Mucosa of descending colon (tissue), 3 donors: Measurements from ENCODE around the gene PSMD8. TPM values are rescaled to one million over a fixed set of nuclear protein-coding genes. Genes with fewer than 3 reads are reported as not detected.
A peak's percentile ranks its signal among the peaks of the same experiment; 100 is the strongest.

ENCODE experiments used
- ATAC-seq: fragments of 200-7000 bp; cut with Tn5 transposase; one replicate; pipeline ENCODE4 v1.9.1; 2020; ENCODE audit warnings: mild to moderate bottlenecking, moderate library complexity
- DNase-seq, 3 donors: peaks; one replicate each; pipeline ENCODE4 v3.0.0-alpha.2; 2020
- H3K36me3 ChIP-seq: fragments of 200-600 bp; one replicate; pipeline ENCODE4 v1.8.0; 2021; ENCODE audit warnings: low read depth, mild to moderate bottlenecking
- H3K4me1 ChIP-seq: fragments of 200-600 bp; one replicate; pipeline ENCODE4 v1.8.0; 2021; ENCODE audit warnings: low read depth, mild to moderate bottlenecking
- H3K4me3 ChIP-seq: fragments of 200-600 bp; one replicate; pipeline ENCODE4 v1.8.0; 2021; ENCODE audit warnings: mild to moderate bottlenecking
- H3K9me3 ChIP-seq: fragments of 200-600 bp; one replicate; pipeline ENCODE4 v1.8.0; 2021; ENCODE audit warnings: mild to moderate bottlenecking
- CTCF ChIP-seq: fragments of 200-600 bp; IDR thresholded peaks from one replicate; pipeline ENCODE4 v1.8.0; 2022; ENCODE audit warnings: antibody characterized with exemption, mild to moderate bottlenecking
- intact Hi-C, 2 donors: fragments of 100-400 bp; cut with DNase I in 1 of 2; cut with micrococcal nuclease in 1 of 2; formaldehyde crosslinking; loops; one replicate each; pipeline versions ENCODE4 v1.11.0 to v1.11.1; 2022; cut with DNase I, micrococcal nuclease
- total RNA-seq, 3 donors: library from RNA; stranded (reverse); fragmentation: NEBNext Ultra II Directional in 2 of 3; extraction: Animal tissue kit (Norgen Biotek cat#: 25700) in 2 of 3; gene quantifications; one replicate each; pipeline versions ENCODE4 v1.2.1 to v1.2.4, GENCODE V29; 2021 to 2023
- donor health status: DM: no; HTN: no; CAD: no; lungs with moderate emphysema.
- donor health status: DM: no; HTN: no; CAD: no.
- donor health status: DM: no; HTN: yes; CAD: no.

The PSMD8 gene
- total RNA-seq, 3 donors from 2014 or later, result 121 to 144 (median 141) TPM

- DNase-seq (peak; percentile 66 to 86 (median 72)), ATAC-seq (peak; percentile 91)
- Histone ChIP-seq H3K36me3 (no peaks in the 10 kb centered on the region), H3K4me3 (no peak overlapping the region), H3K9me3 (no peaks in the 10 kb centered on the region), H3K4me1 (peaks cover 8% of the 10 kb centered on the region)
- no peak for TF ChIP-seq CTCF
- intact Hi-C loops, result no loop called here
Measured at GRCh38 chr19:38417544-38418506, 43.5 kb downstream of the PSMD8 start.

GRCh38 chr19:38420935-38421334, 46.6 kb downstream of the PSMD8 start:
- H3K9me3 ChIP-seq, result no peaks in the 10 kb centered on the region
- no peaks in the 10 kb centered on the region for H3K36me3 ChIP-seq
- intact Hi-C loops, result no loop called here
- H3K4me1 ChIP-seq, result peaks cover 8% of the 10 kb centered on the region
- TF ChIP-seq CTCF, result no peak
- DNase-seq, result no peak
- H3K4me3 ChIP-seq, result no peak overlapping the region
- ATAC-seq, result no peak

- intact Hi-C loops, result no loop called here
- TF ChIP-seq CTCF, result no peak
- no peak overlapping the region for H3K4me3 ChIP-seq
- ATAC-seq, result no peak
- H3K4me1 ChIP-seq, result peaks cover 8% of the 10 kb centered on the region
- no peaks in the 10 kb centered on the region for H3K9me3 ChIP-seq
- H3K36me3 ChIP-seq, result no peaks in the 10 kb centered on the region
- no peak for DNase-seq
Measured at GRCh38 chr19:38421856-38422255, 47.5 kb downstream of the PSMD8 start.

GRCh38 chr19:38422438-38422837, 48.1 kb downstream of the PSMD8 start:
- TF ChIP-seq CTCF, result no peak

GRCh38 chr19:38424272-38424671, 49.9 kb downstream of the PSMD8 start:
- H3K36me3 ChIP-seq, result no peaks in the 10 kb centered on the region
- H3K4me3 ChIP-seq, result no peak overlapping the region
- TF ChIP-seq CTCF, result no peak
- DNase-seq (no peak), ATAC-seq (no peak)
- H3K9me3 ChIP-seq, result no peaks in the 10 kb centered on the region
- intact Hi-C loops, result no loop called here
- no peaks in the 10 kb centered on the region for H3K4me1 ChIP-seq

More at GRCh38 chr19:38422438-38422837, 48.1 kb downstream of the PSMD8 start:
- intact Hi-C loops, result no loop called here
- H3K4me3 ChIP-seq, result no peak overlapping the region
- ATAC-seq, result no peak
- no peak for DNase-seq
- peaks cover 8% of the 10 kb centered on the region for H3K4me1 ChIP-seq
- no peaks in the 10 kb centered on the region for H3K36me3 ChIP-seq
- H3K9me3 ChIP-seq, result no peaks in the 10 kb centered on the region
